ENCODE results near the gene HDAC7.
"Not testable (repeated sequence)": the region's sequence is repeated elsewhere in the genome, so short reads cannot be mapped to it uniquely, and the experiment has no call there.

The HDAC7 gene

GRCh38 chr12:47849261-47849660 is 29.6 kb upstream of the HDAC7 start:
- no peak for DNase-seq (ENCODE audit: low read depth)

DNA sequence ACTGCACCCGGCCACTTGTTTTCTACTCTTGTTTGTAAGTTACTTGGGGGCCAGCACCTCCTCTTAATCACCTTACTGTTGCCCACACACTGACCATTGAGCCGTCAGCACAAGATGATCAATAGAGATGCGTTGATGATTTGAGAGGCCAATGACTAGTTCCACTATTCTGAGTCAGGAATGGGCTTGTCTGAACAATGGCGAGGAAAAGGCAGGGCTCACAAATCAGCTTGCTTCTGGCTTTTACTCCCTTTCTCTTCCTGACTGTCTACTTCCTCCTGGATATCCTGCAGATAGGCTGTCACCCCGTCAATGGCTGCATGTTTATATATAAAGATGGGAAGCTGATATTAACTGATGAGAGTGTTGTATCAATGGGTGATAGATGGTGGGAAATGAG is 29.1 kb upstream of the HDAC7 start:
- no peak for DNase-seq (ENCODE audit: low read depth)

DNA sequence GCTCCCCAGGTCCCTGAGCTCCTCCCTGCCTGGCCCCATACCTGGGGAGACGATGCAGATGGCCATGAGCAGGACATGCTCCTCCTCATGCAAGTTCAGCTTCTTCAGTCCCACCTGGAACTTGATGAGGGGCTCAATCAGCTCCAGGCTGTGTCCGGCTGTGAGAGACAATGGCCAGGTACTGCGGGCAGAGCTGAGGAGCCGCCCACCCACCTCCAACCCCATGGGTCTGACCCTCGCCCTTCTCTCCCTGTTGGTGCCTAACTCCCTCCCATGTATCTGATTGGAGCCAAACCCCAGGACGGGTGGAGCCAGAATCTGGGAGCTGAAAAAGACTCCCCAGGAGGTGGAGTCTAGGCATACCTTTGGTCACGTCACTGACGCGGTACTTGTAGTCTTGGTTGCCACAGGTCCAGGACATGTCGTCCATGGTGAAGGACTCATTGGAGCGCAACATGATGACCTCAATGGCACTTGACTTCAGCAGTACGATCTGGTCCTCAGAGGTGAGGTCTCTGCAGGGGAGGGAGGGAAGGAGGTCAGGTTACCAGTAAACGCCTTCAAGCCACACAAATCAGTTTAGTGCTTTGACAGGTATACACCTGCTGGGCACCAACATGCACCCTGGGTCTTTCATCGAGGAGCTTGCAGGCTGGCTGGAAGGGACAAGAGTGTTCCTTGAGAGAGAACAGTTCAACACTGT is 26.7 kb upstream of the HDAC7 start:
- no peak for DNase-seq (ENCODE audit: low read depth)

GRCh38 chr12:47845081-47845480 is 25.4 kb upstream of the HDAC7 start:
- no peak for DNase-seq (ENCODE audit: low read depth)

DNA sequence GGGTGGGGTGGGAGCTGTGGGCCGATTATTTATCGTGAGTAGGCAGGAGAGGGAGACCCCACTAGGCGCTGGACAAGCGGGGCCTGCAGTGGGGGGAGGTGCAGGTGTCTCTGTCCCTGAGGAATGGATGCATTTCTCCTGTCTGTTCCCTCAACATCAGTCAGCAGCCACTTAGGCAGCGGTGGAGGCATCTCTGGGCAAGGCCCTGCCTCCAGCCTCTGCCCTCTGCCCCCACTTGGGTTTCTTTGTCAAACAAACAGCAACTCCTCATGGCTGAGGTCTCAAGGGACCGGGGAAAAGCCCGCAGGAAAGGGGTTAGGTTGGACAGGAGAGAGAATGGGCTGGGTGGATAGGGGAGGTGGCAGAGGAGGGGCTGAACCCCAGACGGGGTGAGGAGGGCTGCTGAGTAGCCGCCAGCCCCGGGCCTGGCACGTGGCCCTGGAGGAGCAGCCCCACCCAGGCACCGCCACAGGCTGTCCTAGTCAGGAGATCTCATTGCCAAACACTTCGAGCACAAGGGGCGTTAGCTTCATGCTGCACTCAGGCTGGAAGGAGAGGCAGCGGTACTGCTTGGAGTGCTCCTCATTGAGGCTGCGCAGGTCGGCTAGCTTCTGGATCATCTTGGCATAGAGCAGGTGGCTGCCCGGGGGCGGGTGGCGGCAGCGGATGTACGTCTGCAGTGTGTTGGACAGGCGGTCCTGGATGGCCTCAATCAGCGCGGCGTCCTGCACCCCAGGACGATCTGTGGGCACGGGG is 24.7 kb upstream of the HDAC7 start:
- no peak for DNase-seq (ENCODE audit: low read depth)

- no peak for DNase-seq (ENCODE audit: low read depth)
These were observed 23.7 kb upstream of the HDAC7 start for GRCh38 chr12:47843226-47843980.

GRCh38 chr12:47842543-47842942 is 22.8 kb upstream of the HDAC7 start:
- DNase-seq (ENCODE audit: low read depth), result not testable (repeated sequence)

DNA sequence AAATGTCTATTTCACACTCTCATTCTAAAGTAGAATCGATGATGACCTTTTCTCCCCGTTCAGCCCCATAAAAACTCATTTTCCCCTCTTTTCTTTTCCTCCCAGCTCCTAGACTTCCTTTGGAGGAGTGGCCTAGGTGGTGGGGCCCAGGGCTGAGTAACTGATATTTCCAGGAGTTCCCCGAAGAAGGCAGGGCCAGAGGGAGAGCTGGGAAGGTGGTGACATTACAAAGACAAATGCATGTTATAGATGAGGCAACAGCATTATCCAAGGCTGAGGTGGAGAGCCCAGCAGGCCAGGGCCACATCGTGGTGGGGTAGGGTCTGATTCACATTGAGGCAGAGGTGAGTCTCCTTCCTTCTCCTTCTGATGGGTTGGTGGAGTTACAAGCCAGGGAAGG is 22.2 kb upstream of the HDAC7 start:
- peak; percentile 83 for DNase-seq (ENCODE audit: low read depth)

- DNase-seq (ENCODE audit: low read depth), result peak; percentile 63
These were observed 21.8 kb upstream of the HDAC7 start for GRCh38 chr12:47841501-47841900.

DNA sequence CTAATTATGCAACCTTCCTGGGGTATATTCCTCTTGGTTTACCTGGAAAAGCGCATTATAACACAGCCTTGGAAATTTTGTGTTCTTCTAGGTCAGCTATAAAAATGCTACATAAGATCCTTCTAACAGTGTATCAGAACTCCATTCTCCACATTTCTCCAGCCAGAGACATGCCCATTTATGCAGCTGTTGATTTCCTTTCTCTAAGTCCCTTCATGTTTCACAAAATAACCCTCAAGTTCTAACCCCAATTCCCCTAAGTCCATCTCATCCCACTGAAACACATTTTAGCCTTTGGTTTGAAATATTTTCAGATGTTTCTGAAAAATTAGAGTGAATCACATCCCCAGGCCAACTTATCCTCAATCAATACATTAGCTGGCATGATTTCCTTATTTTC is 20.9 kb upstream of the HDAC7 start:
- no peak for DNase-seq (ENCODE audit: low read depth)

DNA sequence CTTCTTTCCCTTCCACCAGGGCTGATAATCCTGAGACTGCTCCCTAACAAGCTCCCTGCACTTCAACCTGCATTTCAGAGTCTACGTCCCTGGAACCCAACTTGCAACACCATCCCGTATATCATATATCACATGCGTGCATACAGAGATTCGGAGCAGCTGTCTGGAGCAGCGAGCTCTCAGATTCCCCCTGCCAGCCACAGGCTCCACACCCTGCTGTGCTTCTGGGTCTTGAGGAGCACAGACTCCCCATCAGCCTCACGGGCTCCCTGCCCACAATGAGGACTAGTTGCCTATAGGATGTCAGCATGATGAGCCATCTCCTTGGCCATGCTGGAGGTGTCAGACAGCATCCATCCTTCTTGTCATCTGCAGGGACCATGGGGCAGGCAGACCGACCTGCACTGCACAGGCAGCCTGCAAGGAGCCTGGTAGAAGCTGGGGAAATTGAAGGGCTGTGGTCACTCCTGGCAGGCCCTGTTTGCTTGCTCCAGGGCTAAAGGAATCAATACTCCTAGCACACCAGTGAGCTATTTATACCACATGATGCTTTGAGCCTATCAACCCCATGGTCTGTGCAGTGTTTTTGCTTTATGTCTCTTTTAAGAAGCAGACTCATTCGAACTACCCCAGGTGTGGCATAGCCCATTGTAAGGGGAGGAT is 19.6 kb upstream of the HDAC7 start:
- no peak for DNase-seq (ENCODE audit: low read depth)

DNA sequence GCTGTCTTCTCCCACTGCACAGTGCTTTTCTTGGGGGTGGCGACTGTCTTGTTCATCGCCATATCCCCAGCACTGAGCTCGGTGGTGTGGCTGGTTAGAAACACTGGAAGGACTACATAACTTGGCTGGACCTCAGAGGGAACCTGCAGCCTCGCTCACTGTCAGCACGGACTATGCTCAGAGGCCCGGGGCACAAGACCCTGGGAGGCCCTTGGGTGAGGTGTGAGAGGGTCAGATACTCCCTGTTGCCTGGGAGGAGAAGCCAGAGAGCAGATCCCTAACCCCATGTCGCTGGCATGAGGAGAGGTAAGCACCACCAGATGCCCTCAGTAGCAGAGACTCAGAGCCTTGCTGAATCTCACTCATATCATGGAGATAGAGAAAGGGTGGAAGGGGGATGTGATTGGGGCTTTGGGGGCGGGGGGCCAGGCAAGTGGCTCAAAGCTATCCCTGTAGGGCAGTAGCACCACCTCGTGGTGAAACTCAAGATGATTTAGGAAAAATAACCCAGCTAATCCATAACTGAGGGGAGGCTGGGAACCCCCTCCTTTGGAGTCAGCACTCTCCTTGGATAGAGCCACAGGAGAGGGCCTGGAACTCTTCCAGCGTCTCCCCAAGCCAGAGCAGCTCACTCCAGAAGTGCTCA is 18.7 kb upstream of the HDAC7 start:
- DNase-seq (ENCODE audit: low read depth), result no peak

- DNase-seq (ENCODE audit: low read depth), result peak; percentile 60
These were observed 17.8 kb upstream of the HDAC7 start for GRCh38 chr12:47837190-47838171.

- DNase-seq (ENCODE audit: low read depth), result no peak
These were observed 16.1 kb upstream of the HDAC7 start for GRCh38 chr12:47835831-47836155.

DNA sequence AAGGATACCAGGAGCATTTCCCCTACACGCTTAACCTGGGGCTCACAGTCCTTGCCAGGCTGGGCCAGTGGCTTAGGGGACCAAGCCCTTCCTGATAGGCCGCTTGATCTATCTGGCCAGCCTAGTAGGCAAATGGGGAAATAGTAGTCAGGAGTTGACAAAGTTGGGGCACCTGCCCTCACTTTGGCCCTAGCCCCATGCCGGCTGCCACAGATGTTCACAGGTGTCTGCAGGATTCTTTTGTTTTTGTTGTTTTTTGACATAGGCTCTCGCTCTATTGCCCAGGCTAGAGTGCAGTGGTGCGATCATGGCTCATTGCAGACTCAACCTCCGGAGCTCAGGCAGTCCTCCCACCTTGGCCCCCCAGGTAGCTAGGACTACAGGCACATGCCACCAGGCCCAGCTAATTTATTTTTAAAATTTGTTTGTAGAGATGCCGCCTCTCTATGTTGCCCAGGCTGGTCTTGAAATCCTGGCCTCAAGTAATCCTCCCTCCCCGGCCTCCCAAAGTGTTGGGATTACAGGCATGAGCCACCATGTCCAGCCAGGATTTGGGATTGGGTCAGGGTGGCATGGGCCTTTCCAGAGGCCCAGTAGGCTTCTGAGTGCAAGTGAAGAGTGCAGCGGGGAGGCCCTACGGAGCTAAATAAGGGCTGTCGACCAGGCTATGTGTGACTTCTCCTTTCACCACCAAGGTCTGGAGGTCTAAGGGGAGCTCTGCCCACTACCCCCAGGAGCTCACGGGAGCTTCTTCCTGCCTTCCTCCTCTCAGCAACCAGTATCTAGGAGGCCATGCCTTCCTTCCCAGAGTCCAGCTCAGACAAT is 15.5 kb upstream of the HDAC7 start:
- DNase-seq (ENCODE audit: low read depth), result no peak

- peak; percentile 63 for DNase-seq (ENCODE audit: low read depth)
These were observed 14.6 kb upstream of the HDAC7 start for GRCh38 chr12:47834199-47834903.

GRCh38 chr12:47833591-47834012 is 13.9 kb upstream of the HDAC7 start:
- no peak for DNase-seq (ENCODE audit: low read depth)

GRCh38 chr12:47832263-47832933 is 12.7 kb upstream of the HDAC7 start:
- peak; percentile 81 for DNase-seq (ENCODE audit: low read depth)

DNA sequence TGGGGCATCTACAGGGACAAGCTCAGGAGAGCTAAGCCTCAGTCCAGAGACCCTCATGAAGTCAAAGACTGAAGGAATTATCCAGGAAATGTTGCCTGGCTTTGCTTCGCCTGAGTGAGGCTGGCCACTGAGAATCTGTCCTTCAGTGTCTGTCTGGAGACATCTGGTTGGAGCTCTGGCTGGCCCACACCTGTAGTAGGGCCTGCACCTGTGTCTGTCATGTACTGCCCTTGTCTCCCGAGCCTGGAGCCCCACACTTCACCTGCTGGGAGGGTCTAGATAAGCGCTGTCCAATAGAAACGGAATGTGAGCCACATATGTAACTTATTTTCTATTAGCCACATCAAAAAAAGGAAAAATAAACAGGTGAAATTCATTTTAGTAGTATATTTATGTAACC is 9.9 kb upstream of the HDAC7 start:
- no peak for DNase-seq (ENCODE audit: low read depth)

All from amniotic epithelial cell (primary cell).